K562 (cell line): Measurements from ENCODE around the gene SAP25. TPM values are rescaled to one million over a fixed set of nuclear protein-coding genes. Genes with fewer than 3 reads are reported as not detected.

Experiments
- EGR1 ChIP-seq: fragments of 450-650 bp; conservative IDR thresholded peaks from 2 replicates; pipeline ENCODE4 v1.6.1; 2017; ENCODE audit warnings: mild to moderate bottlenecking
- KAT7 ChIP-seq: sonication (generic); formaldehyde crosslinking; IDR thresholded peaks from 2 replicates; pipeline ENCODE4 v1.8.0; 2022; ENCODE audit warnings: missing genetic modification reagents, mild to moderate bottlenecking, borderline replicate concordance
- PKNOX1 ChIP-seq: fragments of 450-650 bp; IDR thresholded peaks from 2 replicates; pipeline ENCODE4 v1.6.1; 2016
- POLR2AphosphoS2 ChIP-seq: IDR thresholded peaks from 2 replicates; pipeline ENCODE4 v1.6.1; 2012; ENCODE audit warnings: low read length, improper control_type of control experiment
- SAFB ChIP-seq: fragments of 200-400 bp; formaldehyde crosslinking; IDR thresholded peaks from 2 replicates; pipeline ENCODE4 v1.6.1; 2017; ENCODE audit warnings: low read depth, low read length, borderline replicate concordance
- SAP30 ChIP-seq: fragments of 200-600 bp; sonication (generic); IDR thresholded peaks from 2 replicates; pipeline ENCODE4 v1.6.1; 2012; ENCODE audit warnings: borderline replicate concordance, low read depth, mild to moderate bottlenecking, moderate library complexity, low read length, control low read depth, inconsistent platforms; ENCODE audit not compliant: insufficient read depth, poor library complexity, severe bottlenecking
- STAT6 ChIP-seq: sonication (generic); formaldehyde crosslinking; IDR thresholded peaks from 2 replicates; pipeline ENCODE4 v1.8.1; 2023; ENCODE audit warnings: mild to moderate bottlenecking, missing genetic modification reagents
- ZNF124 ChIP-seq: sonication (generic); formaldehyde crosslinking; IDR thresholded peaks from 2 replicates; pipeline ENCODE4 v1.8.1; 2022; ENCODE audit warnings: missing genetic modification reagents
- ZNF133 ChIP-seq: fragments of 250-450 bp; sonication (Bioruptor Pico); IDR thresholded peaks from 2 replicates; pipeline ENCODE4 v1.4.0; 2020; ENCODE audit warnings: mild to moderate bottlenecking
- ZNF384 ChIP-seq: IDR thresholded peaks from 2 replicates; pipeline ENCODE4 v1.6.1; 2012; ENCODE audit warnings: low read depth, low read length, improper control_type of control experiment
- ZNF699 ChIP-seq: fragments of 250-450 bp; sonication (Bioruptor Pico); IDR thresholded peaks from 2 replicates; pipeline ENCODE4 v1.8.0; 2021; ENCODE audit warnings: mild to moderate bottlenecking, moderate library complexity; ENCODE audit not compliant: insufficient replicate concordance
- ZNF766 ChIP-seq: fragments of 200-800 bp; sonication (Bioruptor generic); conservative IDR thresholded peaks from 2 replicates; pipeline ENCODE4 v1.6.1; 2016; ENCODE audit warnings: missing genetic modification characterization, missing compliant biosample characterization
- ZSCAN32 ChIP-seq: fragments of 450-650 bp; formaldehyde crosslinking; IDR thresholded peaks from 2 replicates; pipeline ENCODE4 v1.4.0; 2020; ENCODE audit warnings: mild to moderate bottlenecking, moderate library complexity
- polyA plus RNA-seq, 8 experiments: library from polyadenylated mRNA; depleted of rRNA in 4 of 8; stranded (reverse) in 5 of 8; unstranded in 3 of 8; fragments of >200 nt; fragmentation: Nextera tagmentation in 2 of 8; fragmentation: Illumina TruSeq in 1 of 8; extraction: Ambion mirVana in 2 of 8; extraction: Trizol in 1 of 8; gene quantifications; 2 replicates each; pipeline versions ENCODE4 v1.2.1 to v1.2.3, GENCODE V29; 2011 to 2014; ENCODE audit warnings: inconsistent platforms in 1 of 8, missing spikeins in 1 of 8
- total RNA-seq, 7 experiments: library from RNA; depleted of rRNA in 6 of 7; stranded (reverse); fragments of >200 nt in 6 of 7; fragmentation: Illumina TruSeq in 2 of 7; extraction: Trizol in 2 of 7; gene quantifications; 2 replicates each; pipeline versions ENCODE4 v1.2.1 to v1.2.3, GENCODE V29; 2011 to 2021; ENCODE audit warnings: low replicate concordance in 1 of 7
- TF ChIP-seq, protein P1 (sequence below): fragments of 250-450 bp; sonication (Bioruptor Pico); IDR thresholded peaks from 2 replicates; pipeline ENCODE4 v1.9.0; 2021; ENCODE audit warnings: mild to moderate bottlenecking, inconsistent platforms
- TF ChIP-seq, protein P2 (sequence below): sonication (generic); formaldehyde crosslinking; IDR thresholded peaks from 2 replicates; pipeline ENCODE4 v1.8.0; 2022; ENCODE audit warnings: missing genetic modification reagents, mild to moderate bottlenecking, moderate library complexity, borderline replicate concordance

SAP25 gene
- total and polyA plus RNA-seq, 9 of the 15 experiments (the other 6 are each of a cell fraction or from before 2014, with no cell fraction given): 0.13 to 5.3 (median 0.78) TPM; not detected in 1

- TF ChIP-seq, protein P1, sequence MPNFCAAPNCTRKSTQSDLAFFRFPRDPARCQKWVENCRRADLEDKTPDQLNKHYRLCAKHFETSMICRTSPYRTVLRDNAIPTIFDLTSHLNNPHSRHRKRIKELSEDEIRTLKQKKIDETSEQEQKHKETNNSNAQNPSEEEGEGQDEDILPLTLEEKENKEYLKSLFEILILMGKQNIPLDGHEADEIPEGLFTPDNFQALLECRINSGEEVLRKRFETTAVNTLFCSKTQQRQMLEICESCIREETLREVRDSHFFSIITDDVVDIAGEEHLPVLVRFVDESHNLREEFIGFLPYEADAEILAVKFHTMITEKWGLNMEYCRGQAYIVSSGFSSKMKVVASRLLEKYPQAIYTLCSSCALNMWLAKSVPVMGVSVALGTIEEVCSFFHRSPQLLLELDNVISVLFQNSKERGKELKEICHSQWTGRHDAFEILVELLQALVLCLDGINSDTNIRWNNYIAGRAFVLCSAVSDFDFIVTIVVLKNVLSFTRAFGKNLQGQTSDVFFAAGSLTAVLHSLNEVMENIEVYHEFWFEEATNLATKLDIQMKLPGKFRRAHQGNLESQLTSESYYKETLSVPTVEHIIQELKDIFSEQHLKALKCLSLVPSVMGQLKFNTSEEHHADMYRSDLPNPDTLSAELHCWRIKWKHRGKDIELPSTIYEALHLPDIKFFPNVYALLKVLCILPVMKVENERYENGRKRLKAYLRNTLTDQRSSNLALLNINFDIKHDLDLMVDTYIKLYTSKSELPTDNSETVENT (CRISPR knock-in tag): no peak
- no peak for TF ChIP-seq SAP30
- no peak for TF ChIP-seq POLR2AphosphoS2
- 0 out of 2 replicates have a peak, but pooled peaks have one; percentile 13 for TF ChIP-seq EGR1
- TF ChIP-seq PKNOX1: no peak
- no peak for TF ChIP-seq ZNF384
- no peak for TF ChIP-seq KAT7 (CRISPR knock-in tag)
- no peak for TF ChIP-seq ZNF766 (CRISPR knock-in tag)
- TF ChIP-seq, protein P2, sequence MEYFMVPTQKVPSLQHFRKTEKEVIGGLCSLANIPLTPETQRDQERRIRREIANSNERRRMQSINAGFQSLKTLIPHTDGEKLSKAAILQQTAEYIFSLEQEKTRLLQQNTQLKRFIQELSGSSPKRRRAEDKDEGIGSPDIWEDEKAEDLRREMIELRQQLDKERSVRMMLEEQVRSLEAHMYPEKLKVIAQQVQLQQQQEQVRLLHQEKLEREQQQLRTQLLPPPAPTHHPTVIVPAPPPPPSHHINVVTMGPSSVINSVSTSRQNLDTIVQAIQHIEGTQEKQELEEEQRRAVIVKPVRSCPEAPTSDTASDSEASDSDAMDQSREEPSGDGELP (CRISPR knock-in tag): 0 out of 2 replicates have a peak, but pooled peaks have one; percentile 31
- no peak for TF ChIP-seq SAFB
- TF ChIP-seq STAT6 (CRISPR knock-in tag): no peak
- TF ChIP-seq ZNF699: no peak
- TF ChIP-seq ZNF133 (CRISPR knock-in tag): no peak
- TF ChIP-seq ZSCAN32: no peak
- TF ChIP-seq ZNF124 (CRISPR knock-in tag): no peak
These were observed 9.7 kb upstream of the SAP25 start (continued) for GRCh38 chr7:100583132-100584053.
